Activated T-cell treated with anti-CD3 and anti-CD28 coated beads for 48 hours (primary cell): ENCODE measurements around the gene GLRX.
"Not testable (repeated sequence)": the region's sequence is repeated elsewhere in the genome, so short reads cannot be mapped to it uniquely, and the experiment has no call there.

Source experiments
- DNase-seq: peaks from one replicate; pipeline ENCODE4 v3.0.0-alpha.2; 2020; ENCODE audit warnings: low read depth

Gene GLRX

DNA sequence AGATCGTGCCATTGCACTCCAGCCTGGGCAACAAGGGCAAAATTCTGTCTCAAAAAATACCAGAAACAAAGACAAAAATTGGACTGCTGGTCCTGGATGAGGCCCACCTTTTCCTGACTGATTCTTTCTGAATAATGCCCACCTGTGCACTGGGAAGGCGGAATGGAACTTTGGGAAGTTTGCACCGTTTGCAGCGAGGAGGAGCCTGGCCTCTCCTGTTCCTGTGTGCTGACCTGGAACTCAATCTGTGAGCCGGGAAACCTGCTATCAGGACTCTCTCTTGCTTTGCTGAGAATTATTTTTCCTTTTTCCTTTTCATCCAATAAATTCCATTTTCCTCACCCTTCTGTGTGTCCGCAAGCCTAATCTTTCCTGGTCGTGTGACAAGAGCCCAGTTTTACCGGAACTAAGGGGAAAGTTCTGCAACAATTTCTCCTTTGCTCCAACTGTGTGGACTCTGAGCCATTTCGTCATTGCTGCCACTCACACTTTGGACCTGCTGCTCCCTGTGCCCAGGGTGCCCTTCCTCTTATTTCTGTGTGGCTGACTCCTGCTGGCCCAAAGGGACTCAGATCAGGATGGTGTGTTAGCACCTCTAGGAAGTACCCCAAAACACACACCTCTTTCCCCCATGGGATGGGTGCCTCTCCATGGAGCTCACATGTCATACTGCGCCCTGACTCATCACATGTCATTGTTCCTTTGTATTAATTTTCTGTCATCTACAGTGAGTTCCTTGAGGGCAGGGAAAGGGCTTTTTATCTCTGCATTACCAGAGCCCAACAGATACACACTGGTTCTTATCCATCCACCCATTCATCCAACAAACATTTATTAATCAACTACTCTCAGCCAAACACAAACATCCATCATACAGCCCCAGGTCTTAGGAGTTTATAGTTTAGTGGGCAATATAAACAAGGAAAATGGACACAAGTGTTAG is 4.7 kb upstream of the GLRX start:
- DNase-seq: no peak

DNA sequence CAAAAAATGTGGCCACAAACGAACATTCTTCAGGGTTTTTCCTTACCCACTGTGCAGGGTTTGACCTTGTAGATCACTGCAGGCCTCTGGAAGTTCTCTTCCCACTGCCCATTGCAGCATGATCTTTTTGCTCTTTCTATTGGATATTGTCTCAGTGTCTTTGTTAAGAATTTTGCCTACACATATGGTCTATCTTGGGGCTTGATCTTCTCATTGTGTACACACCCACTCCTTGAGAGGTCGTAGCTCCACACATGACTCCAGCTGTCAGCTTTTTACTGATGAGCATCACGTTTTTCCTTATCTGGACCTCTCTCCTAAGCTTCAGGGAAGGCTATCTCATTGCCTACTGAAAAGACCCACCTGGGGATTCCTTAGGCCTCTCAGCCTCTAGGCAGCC is 3.0 kb upstream of the GLRX start:
- no peak for DNase-seq

DNA sequence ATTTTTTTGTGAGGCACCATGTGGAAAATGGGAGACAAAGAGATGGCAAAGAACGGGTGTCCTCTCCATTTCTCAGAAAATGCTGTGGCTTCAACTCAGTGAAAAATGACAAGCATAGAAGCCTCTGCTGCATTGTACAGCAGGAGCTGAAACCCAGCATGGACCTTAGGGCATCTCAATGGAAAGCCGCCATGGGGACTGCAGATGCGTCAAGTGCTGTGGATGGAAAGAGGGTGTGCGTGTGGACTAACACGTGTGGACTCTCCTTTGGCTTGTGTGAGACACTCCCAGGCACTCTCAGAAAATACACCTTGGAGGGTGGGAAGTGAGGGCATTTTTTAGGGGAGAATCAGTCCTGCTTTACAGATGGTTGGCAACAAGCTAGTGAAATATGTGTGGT is 2.2 kb upstream of the GLRX start:
- no peak for DNase-seq

DNA sequence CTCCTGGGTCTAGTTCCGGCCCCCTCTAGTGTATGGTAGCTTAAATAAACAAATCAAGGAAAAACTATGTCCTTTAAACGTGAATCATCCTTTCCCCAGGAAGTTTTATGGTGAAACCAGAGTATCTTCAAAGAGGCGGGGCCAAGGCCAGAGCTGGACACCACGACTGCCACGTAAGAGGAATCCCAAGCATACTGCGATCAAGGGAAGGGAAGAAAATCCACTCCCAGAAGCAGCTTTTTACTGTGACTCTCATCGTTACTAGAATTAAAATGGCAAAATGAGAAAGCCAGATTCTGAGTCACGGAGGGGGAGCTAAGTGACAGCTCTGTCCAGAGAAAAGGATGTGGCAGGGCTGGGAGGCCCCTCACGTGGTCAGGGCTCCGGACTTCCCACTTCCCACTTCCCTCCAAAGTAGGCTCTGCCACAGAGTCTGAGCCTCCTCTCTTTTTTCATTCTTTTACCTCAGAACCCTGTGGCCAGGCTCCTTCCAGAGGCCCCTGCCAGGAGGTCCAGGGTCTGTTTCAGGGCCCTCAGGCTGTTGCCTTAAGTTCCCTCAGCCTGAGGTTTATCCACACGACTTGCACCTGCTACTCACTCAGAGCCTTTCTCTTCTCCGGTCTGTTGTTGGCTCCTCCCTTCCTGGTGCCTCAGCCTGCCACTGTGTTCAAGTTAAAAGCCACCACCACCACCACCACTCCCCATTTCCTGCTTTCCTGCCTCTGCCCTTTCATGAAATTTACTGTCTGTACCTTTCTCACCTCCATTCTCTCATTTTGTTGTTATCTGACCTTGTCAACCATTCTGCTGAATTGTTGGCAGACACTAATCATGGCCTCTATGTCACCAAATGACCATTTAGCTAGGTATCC is 1.4 kb upstream of the GLRX start:
- no peak for DNase-seq

DNA sequence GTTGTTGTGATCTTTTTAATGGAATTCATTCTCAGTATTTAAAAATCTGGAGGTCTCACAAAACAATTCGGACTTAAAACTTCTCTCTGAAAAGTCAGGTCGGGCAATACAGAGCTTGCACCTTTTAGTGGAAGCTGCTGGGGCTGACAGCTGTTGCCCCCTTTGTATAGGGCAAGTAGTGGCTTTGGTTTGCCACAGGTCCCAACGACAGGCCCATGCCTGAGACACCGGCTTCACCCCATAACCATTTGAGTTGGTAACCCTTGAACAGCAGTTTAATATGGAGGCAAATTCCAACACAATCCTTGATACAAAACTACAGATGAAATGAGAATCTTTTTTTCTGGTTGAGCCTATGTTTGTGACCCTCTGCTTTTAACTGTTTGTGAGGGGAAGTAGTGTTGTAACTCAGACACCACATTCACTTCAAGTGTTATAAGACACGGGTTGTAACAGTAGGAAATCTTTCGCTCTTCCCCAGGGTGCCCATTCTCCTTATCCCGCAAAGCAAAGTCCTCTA is 752 bp upstream of the GLRX start:
- DNase-seq: no peak

DNA sequence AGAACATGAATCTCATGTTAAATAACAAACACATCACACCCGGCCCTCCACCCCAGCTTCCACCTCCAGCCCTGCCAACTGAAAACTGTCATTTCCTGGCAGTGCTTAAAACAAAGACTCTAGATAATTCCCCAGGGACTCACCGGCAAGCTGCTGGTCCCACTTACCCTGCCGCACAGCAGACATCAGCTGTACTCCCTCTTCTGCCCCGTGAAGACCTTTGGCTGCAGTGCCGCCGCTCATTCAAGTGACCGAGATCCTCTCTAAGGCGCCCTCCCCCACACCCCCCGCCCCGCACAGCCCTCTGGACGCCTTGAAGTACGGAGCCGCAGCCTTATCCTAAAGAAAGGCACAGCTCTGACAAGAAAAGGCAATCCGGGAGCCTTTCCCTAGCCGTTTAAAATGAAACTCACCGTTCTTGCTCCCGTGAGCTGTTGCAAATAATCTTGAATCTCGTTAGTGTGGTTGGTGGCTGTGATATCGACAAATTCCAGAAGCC is 434 bp downstream of the GLRX start:
- DNase-seq: no peak

DNA sequence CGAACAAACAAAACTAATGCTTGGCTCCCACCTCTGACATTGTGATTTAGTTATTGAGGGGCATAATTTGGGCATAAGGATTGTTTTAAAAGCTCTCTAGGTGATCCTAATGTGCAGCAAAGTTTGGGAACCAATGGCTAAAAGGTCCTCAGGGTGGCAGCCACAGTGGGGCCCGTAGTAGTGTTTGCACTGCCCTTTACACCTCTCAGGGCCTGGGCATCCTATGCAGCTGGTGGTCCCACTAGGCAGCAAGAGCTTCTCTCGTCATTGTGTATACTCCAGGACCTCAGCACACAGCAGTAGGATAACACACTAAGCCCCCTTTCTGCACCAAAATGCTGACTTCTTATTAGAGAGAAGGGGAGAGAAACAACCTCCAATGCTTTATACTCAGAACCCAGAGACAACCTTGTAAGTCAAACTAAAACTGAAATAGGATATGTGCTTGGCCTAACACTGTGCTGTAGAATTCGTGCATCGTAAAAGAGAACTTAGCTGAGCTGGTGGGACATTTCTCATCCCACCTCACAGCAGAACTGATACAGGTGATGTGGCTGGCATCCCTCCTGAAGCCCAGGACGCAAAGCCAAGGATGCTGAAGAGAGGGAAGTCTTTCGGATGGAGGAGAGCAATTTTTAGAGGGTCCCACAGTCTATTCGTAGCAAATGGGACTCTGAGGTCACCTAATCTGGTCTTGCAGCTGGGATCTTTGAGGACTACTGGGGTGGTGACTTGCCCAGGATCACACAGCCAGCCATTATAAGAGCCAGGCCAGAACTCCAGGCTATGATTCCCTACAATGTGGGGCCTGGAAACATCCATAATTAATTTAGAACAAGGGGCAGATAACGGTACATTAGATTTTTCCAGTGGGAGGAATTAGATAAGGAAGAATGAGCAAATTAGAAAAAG is 1.2 kb downstream of the GLRX start:
- DNase-seq: no peak

DNA sequence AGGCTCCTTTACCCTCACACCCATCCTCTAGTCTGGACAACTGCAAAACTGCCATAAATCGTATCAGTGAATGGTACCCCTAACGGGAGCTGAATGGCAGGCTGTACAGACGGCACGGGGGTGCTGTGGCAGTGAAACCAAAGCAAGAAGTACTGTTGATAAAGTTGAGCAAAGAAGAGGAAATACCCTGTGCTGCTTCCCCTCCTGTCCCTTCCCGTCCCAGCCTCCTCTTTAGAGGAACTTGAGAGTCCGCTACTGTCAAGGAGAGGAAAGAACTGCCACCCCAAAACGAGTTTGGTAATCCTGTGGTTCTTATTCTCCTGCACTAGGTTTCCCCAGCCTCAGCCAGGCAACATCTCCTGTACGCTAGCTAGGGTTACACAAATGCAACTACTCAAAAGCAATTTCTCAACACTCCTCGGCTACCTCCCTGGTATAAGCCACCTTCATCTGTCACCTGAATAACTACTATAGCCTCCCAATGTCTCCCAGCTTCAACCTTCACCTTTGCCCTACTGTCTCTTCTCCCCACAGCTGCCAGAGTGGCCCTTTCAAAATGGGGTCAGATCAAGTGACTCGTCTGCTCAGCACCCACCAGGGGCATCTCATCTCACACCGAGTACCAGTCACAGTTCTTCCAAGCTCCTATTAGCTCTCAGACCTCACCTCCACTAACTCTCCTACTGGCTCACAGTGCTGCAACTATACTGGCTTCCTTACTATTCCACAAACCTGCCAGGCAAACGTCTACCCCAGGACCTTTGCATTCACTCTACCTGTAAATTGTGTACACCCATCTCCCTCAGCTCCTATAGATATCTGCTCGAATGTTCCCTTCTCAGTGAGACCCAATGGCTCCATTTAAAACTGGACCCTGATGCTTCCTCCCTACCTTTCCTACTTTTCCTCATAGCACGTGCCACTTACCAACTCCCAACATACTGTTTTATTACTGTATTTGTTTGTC is 4.1 kb downstream of the GLRX start:
- DNase-seq: no peak

DNA sequence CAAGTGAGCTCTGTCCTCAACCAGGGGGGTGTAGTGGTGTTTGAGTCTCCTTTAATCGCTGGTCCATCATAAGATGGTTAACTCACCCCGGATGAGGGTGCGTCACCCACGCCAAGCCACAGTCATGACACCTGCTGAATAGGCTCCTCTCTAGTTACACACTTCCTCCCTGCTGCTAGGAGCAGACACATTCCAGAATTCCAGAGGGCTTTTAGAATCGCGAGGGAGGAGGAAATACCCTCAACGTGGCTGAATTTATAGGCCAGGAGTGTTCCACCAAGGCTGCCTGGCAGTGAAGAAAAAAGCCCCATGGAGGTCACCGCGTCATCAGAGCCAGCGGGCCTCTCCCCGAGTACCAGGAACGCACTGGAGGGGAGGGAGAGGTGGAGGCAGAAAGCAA is 5.1 kb downstream of the GLRX start:
- DNase-seq: no peak

DNA sequence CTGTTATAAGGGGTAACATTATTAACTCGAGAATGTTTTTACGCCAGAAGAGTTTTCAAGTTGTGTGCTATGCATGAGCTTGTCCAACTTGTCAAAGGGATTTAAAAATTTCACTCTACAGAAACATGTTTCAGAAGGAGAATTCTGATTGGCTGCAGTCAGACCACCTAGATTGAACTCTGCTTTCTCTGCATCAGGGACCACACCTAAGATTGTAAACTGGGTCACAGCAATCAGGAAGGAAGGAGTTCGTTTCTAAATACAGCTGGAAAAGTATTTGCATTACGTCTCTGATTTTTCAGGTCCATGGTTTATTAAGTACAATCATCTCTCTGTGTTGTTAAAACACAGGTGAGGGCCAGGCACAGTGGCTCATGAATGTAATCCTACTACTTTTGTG is 5.8 kb downstream of the GLRX start:
- DNase-seq: no peak

DNA sequence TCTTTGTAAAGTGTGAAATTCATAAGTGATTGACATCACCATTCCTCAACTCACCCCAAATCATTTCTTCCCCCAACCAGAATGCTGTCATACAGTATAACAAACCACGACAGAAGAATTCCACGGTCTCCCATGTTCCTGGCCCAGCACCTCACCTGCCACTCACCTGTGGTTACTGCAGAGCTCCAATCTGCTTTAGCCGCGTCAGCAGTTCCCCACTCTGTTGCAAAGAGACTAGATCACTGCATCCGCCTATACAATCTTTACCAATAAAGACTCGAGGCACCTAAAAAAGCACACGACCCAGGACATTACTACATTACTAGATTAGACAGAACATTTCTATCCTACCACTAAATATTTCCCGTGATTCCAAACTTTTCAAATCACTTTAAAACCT is 6.2 kb downstream of the GLRX start:
- no peak for DNase-seq

DNA sequence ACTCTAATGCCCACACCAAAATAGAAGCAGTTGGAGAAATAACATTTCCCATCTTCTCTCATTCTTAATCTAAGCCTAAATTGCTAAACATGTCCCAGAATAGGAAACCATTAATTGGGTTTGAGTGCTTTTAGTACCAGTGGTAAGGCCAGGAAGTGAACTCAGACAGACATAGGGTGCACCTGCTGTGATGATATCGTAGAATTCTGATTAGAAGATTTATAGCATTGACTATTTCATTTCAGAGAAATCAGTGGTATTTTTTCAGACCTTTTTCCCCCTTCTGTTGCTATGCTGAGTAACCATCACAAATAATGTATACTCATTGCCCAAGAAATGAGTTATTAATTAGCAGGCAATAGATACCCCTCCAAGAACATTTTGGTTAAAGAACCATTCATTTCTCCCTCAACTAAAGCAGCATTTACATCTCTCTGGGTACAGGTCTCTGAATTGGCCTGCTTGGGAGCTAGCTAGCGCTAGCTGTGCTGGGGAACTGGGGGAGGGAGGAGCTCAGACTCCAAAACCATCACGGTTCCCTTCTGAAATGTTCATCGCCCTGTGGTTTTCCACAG is 7.3 kb downstream of the GLRX start:
- DNase-seq: no peak

DNA sequence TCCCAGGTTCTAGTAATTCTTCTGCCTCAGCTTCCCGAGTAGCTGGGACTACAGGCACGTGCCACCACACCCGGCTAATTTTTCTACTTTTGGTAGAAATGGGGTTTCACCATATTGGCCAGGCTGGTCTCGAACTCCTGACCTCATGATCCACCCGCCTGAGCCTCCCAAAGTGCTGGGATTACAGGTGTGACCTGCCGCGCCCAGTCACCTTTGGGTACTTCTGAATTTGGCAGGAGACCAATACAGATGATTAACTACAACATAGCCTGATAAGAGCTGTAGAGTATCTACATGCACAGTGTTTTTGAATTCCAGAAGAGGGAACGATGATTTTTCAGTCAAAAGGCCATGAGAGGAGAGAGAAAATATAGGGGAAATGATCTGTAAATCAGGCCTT is 9.5 kb downstream of the GLRX start:
- not testable (repeated sequence) for DNase-seq

DNA sequence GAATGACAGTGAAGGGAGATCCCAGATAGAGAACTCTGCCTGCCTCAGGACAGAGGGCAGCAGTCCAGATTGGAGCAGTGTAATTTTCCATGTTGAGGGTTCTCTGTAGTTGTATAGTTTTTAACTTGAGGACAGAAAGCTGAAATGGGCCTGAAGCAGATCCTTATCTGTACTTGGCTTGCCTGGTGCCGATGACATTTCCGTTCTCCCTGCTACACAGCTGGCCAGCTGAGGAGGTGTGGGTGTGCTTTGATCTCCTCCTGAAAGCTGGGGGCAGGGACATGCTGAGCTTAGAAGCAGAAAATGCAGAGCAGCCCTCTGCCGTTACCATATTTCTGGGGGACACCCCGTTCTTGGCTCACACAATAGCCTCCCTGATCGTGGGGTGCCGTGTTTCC is 10.5 kb downstream of the GLRX start:
- DNase-seq: no peak

DNA sequence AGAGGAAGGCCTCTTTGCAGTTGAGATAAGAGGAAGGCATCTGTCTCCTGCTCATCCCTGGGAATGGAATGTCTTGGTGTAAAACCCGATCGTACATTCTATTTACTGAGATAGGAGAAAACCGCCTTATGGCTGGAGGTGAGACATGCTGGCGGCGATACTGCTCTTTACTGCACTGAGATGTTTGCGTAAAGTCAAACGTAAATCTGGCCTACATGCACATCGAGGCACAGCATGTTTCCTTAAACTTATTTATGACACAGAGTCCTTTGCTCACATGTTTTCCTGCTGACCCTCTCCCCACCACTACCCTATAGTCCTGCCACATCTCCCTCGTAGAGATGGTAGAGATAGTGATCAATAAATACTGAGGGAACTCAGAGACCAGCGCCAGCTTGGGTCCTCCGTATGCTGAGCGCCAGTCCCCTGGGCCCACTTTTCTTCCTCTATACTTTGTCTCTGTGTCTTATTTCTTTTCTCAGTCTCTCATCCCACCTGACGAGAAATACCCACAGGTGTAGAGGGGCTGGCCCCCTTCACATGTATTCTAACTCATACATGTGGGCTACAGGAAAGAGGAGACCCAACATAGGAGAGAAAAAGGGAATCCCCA is 11.0 kb downstream of the GLRX start:
- not testable (repeated sequence) for DNase-seq

DNA sequence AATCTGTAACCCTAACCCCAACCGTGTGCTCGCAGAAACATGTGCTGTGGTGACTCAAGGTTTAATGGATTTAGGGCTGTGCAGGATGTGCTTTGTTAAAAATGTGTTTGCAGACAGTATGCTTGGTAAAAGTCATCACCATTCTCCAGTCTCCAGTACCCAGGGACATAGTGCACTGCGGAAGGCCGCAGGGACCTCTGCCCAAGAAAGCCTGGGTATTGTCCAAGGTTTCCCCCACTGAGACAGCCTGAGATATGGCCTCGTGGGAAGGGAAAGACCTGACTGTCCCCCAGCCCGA is 11.5 kb downstream of the GLRX start:
- DNase-seq: not testable (repeated sequence)

DNA sequence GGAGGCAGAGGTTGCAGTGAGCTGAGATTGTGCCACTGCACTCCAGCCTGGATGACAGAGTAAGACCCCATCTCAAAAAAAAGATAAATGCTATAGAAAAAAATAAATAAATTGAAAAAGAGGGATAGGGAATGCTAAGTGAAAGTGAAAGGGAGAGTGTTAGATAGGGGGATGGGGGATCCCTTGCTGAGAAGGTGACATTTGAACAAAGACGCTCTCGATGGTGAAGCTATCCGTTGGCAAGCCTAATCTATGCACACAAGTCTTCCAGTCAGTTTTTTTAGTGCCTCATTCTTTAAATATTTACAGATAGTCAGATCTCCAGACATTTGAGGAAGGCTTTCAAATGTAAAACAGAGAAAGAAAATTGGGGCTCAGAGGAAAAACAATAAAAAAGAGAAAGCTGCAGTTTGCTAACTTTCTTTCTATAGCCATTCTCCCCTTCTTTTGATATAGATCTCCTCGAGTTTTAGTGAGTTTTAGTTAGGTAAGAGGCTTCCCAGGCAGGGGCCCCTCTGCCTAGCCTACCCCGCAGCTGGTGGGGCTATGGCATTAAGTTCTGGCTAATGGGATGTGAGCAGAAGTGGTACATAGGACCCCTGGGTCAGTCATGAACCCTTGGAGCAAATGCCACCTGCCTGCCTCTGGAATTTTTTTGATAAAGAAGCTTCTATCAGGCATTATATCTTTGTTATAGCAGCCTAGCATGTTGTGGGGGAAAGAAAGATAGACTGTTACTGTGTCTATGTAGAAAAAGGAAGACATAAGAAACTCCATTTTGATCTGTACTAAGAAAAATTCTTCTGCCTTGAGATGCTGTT is 12.0 kb downstream of the GLRX start:
- no peak for DNase-seq

DNA sequence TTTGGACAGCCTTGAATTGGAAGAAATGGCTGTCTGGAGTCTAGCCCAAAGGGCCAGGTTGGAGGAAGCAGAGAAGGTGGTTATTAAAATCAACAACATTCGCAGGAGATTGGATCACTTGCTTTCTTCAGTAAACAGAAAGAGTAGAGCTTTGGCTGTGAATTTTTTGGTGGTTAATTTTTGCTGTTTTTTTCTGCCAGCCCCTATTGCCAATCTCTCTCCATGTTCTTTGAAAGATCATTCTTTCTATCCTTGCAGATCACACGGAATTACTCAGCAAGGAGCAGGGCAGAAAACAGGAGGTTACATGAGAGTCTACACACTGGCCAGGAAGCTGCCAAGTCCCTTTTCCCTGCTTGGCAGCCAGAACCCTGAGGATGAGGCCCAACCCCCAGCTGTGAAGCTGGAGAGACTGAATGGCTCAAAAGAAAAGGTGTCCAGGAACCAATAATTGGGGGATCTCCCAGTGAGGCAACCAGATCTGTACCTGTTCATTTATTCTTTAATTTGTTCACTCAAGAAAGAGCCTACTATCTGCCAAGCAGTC is 13.0 kb downstream of the GLRX start:
- no peak for DNase-seq
